HEK293 (cell line): Measurements from ENCODE around the gene C19orf18.

Source experiments
- GFI1B ChIP-seq: fragments of 450-650 bp; formaldehyde crosslinking; IDR thresholded peaks from 2 replicates; pipeline ENCODE4 v1.5.1; 2016; ENCODE audit warnings: missing biosample characterization, missing genetic modification characterization
- KLF9 ChIP-seq: fragments of 450-650 bp; formaldehyde crosslinking; IDR thresholded peaks from 2 replicates; pipeline ENCODE4 v1.5.1; 2016; ENCODE audit warnings: missing biosample characterization, missing genetic modification characterization, low read depth
- RBAK ChIP-seq: fragments of 450-650 bp; formaldehyde crosslinking; IDR thresholded peaks from 2 replicates; pipeline ENCODE4 v1.5.1; 2016; ENCODE audit warnings: missing biosample characterization, missing genetic modification characterization
- SCRT1 ChIP-seq: fragments of 450-650 bp; formaldehyde crosslinking; IDR thresholded peaks from 2 replicates; pipeline ENCODE4 v1.5.1; 2016; ENCODE audit warnings: missing biosample characterization, missing genetic modification characterization, borderline replicate concordance
- SP7 ChIP-seq: fragments of 450-650 bp; formaldehyde crosslinking; IDR thresholded peaks from 2 replicates; pipeline ENCODE4 v1.5.1; 2016; ENCODE audit warnings: missing biosample characterization, missing genetic modification characterization
- WT1 ChIP-seq: fragments of 450-650 bp; formaldehyde crosslinking; IDR thresholded peaks from 2 replicates; pipeline ENCODE4 v1.5.1; 2016; ENCODE audit warnings: missing biosample characterization, missing genetic modification characterization
- ZIC2 ChIP-seq: fragments of 450-650 bp; formaldehyde crosslinking; IDR thresholded peaks from 2 replicates; pipeline ENCODE4 v1.5.1; 2016; ENCODE audit warnings: missing biosample characterization, missing genetic modification characterization
- ZNF157 ChIP-seq: fragments of 450-650 bp; formaldehyde crosslinking; IDR thresholded peaks from 2 replicates; pipeline ENCODE4 v1.5.1; 2016; ENCODE audit warnings: missing biosample characterization, missing genetic modification characterization
- ZNF184 ChIP-seq: fragments of 450-650 bp; IDR thresholded peaks from 2 replicates; pipeline ENCODE4 v1.5.1; 2018; ENCODE audit warnings: missing biosample characterization, mild to moderate bottlenecking, missing genetic modification characterization
- ZNF23 ChIP-seq: fragments of 450-650 bp; formaldehyde crosslinking; IDR thresholded peaks from 2 replicates; pipeline ENCODE4 v1.5.1; 2016; ENCODE audit warnings: missing biosample characterization, missing genetic modification characterization, borderline replicate concordance
- ZNF248 ChIP-seq: fragments of 450-650 bp; formaldehyde crosslinking; IDR thresholded peaks from 2 replicates; pipeline ENCODE4 v1.5.1; 2017; ENCODE audit warnings: missing biosample characterization, missing genetic modification characterization
- ZNF292 ChIP-seq: fragments of 450-650 bp; formaldehyde crosslinking; IDR thresholded peaks from 2 replicates; pipeline ENCODE4 v1.5.1; 2016; ENCODE audit warnings: low read depth, missing biosample characterization, missing genetic modification characterization, borderline replicate concordance
- ZNF311 ChIP-seq: fragments of 450-650 bp; formaldehyde crosslinking; IDR thresholded peaks from 2 replicates; pipeline ENCODE4 v1.5.1; 2017; ENCODE audit warnings: missing biosample characterization, missing genetic modification characterization, borderline replicate concordance
- ZNF354C ChIP-seq: fragments of 450-650 bp; formaldehyde crosslinking; IDR thresholded peaks from 2 replicates; pipeline ENCODE4 v1.5.1; 2016; ENCODE audit warnings: missing biosample characterization, missing genetic modification characterization, low read depth, borderline replicate concordance
- ZNF610 ChIP-seq: fragments of 450-650 bp; formaldehyde crosslinking; IDR thresholded peaks from 2 replicates; pipeline ENCODE4 v1.5.1; 2016; ENCODE audit warnings: missing biosample characterization, missing genetic modification characterization, borderline replicate concordance
- ZNF777 ChIP-seq: fragments of 450-650 bp; formaldehyde crosslinking; IDR thresholded peaks from 2 replicates; pipeline ENCODE4 v1.5.1; 2017; ENCODE audit warnings: missing biosample characterization, missing genetic modification characterization, borderline replicate concordance
- ZNF791 ChIP-seq: fragments of 450-650 bp; formaldehyde crosslinking; IDR thresholded peaks from 2 replicates; pipeline ENCODE4 v1.5.1; 2016; ENCODE audit warnings: missing biosample characterization, missing genetic modification characterization
- ZXDB ChIP-seq: fragments of 450-650 bp; formaldehyde crosslinking; IDR thresholded peaks from 2 replicates; pipeline ENCODE4 v1.5.1; 2016; ENCODE audit warnings: missing biosample characterization, missing genetic modification characterization
- TF ChIP-seq, protein P1 (sequence below): fragments of 450-650 bp; formaldehyde crosslinking; IDR thresholded peaks from 2 replicates; pipeline ENCODE4 v1.5.1; 2016; ENCODE audit warnings: missing biosample characterization, missing genetic modification characterization, low read depth
- TF ChIP-seq, protein P2 (sequence below): fragments of 450-650 bp; IDR thresholded peaks from 2 replicates; pipeline ENCODE4 v1.5.1; 2018; ENCODE audit warnings: missing biosample characterization, missing genetic modification characterization
- TF ChIP-seq, protein P3 (sequence below): fragments of 450-650 bp; formaldehyde crosslinking; IDR thresholded peaks from 2 replicates; pipeline ENCODE4 v1.5.1; 2016; ENCODE audit warnings: missing biosample characterization, missing genetic modification characterization
- TF ChIP-seq, protein P4 (sequence below): fragments of 450-650 bp; formaldehyde crosslinking; IDR thresholded peaks from 2 replicates; pipeline ENCODE4 v1.5.0; 2017; ENCODE audit warnings: missing biosample characterization, missing genetic modification characterization, borderline replicate concordance
- TF ChIP-seq, protein P5 (sequence below): fragments of 450-650 bp; formaldehyde crosslinking; IDR thresholded peaks from 2 replicates; pipeline ENCODE4 v1.5.1; 2016; ENCODE audit warnings: missing biosample characterization, missing genetic modification characterization
- TF ChIP-seq, protein P6 (sequence below): fragments of 450-650 bp; formaldehyde crosslinking; IDR thresholded peaks from 2 replicates; pipeline ENCODE4 v1.5.1; 2016; ENCODE audit warnings: missing biosample characterization, missing genetic modification characterization
- TF ChIP-seq, protein P7 (sequence below): fragments of 450-650 bp; formaldehyde crosslinking; IDR thresholded peaks from 2 replicates; pipeline ENCODE4 v1.5.1; 2016; ENCODE audit warnings: missing biosample characterization, missing genetic modification characterization

Gene C19orf18

DNA sequence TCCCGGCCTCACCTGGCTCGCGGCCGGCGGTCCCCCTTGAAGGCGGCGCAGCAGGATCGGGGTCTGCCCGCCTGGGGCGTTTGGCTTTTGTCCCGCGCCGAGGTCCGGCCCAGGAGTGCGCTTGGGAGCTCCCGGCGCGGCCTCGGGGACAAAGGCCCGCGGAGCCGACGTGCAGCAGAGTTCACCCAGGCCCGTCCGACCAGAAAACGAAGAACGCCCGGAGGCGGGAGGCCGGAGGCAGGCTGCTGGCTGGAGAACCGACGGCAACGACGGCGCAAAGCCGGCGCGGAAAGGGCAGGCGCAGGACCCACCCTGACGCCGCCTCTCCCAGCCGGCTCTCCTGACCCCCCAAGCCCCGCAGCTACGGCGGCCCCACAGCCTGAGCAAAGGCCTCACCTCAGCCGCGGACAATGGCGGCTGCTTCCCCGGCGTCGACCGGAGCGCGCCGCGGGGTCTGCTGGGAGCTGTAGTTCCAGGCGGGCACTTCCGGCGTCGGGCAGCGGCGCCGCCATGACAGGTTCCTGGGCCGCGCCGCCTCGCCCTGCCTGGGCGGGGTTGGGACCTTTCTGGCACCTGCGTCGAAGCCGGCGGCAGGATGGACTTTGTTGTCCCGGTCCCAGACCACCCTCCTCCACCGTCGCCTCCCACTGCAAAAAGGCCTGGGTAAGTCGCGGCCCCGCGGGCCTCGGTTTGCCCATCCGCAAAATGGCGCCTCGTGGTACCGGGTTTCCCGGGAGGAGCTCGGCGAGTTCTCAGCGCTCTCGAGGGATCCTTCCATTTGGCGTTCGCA, 28.2 kb upstream of the C19orf18 start, which contains the start of gene ZNF606 (continued):
- TF ChIP-seq, protein P1, sequence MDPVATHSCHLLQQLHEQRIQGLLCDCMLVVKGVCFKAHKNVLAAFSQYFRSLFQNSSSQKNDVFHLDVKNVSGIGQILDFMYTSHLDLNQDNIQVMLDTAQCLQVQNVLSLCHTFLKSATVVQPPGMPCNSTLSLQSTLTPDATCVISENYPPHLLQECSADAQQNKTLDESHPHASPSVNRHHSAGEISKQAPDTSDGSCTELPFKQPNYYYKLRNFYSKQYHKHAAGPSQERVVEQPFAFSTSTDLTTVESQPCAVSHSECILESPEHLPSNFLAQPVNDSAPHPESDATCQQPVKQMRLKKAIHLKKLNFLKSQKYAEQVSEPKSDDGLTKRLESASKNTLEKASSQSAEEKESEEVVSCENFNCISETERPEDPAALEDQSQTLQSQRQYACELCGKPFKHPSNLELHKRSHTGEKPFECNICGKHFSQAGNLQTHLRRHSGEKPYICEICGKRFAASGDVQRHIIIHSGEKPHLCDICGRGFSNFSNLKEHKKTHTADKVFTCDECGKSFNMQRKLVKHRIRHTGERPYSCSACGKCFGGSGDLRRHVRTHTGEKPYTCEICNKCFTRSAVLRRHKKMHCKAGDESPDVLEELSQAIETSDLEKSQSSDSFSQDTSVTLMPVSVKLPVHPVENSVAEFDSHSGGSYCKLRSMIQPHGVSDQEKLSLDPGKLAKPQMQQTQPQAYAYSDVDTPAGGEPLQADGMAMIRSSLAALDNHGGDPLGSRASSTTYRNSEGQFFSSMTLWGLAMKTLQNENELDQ (tag by site-specific recombination) = no peak
- TF ChIP-seq, protein P2, sequence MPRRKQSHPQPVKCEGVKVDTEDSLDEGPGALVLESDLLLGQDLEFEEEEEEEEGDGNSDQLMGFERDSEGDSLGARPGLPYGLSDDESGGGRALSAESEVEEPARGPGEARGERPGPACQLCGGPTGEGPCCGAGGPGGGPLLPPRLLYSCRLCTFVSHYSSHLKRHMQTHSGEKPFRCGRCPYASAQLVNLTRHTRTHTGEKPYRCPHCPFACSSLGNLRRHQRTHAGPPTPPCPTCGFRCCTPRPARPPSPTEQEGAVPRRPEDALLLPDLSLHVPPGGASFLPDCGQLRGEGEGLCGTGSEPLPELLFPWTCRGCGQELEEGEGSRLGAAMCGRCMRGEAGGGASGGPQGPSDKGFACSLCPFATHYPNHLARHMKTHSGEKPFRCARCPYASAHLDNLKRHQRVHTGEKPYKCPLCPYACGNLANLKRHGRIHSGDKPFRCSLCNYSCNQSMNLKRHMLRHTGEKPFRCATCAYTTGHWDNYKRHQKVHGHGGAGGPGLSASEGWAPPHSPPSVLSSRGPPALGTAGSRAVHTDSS (tag by site-specific recombination) = no peak
- TF ChIP-seq, protein P3, sequence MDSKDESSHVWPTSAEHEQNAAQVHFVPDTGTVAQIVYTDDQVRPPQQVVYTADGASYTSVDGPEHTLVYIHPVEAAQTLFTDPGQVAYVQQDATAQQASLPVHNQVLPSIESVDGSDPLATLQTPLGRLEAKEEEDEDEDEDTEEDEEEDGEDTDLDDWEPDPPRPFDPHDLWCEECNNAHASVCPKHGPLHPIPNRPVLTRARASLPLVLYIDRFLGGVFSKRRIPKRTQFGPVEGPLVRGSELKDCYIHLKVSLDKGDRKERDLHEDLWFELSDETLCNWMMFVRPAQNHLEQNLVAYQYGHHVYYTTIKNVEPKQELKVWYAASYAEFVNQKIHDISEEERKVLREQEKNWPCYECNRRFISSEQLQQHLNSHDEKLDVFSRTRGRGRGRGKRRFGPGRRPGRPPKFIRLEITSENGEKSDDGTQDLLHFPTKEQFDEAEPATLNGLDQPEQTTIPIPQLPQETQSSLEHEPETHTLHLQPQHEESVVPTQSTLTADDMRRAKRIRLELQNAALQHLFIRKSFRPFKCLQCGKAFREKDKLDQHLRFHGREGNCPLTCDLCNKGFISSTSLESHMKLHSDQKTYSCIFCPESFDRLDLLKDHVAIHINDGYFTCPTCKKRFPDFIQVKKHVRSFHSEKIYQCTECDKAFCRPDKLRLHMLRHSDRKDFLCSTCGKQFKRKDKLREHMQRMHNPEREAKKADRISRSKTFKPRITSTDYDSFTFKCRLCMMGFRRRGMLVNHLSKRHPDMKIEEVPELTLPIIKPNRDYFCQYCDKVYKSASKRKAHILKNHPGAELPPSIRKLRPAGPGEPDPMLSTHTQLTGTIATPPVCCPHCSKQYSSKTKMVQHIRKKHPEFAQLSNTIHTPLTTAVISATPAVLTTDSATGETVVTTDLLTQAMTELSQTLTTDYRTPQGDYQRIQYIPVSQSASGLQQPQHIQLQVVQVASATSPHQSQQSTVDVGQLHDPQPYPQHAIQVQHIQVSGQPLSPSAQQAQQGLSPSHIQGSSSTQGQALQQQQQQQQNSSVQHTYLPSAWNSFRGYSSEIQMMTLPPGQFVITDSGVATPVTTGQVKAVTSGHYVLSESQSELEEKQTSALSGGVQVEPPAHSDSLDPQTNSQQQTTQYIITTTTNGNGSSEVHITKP (tag by site-specific recombination) = no peak
- no peak for TF ChIP-seq ZNF292 (tag by site-specific recombination)
- peak; percentile 52 for TF ChIP-seq SP7 (tag by site-specific recombination)
- TF ChIP-seq, protein P4, sequence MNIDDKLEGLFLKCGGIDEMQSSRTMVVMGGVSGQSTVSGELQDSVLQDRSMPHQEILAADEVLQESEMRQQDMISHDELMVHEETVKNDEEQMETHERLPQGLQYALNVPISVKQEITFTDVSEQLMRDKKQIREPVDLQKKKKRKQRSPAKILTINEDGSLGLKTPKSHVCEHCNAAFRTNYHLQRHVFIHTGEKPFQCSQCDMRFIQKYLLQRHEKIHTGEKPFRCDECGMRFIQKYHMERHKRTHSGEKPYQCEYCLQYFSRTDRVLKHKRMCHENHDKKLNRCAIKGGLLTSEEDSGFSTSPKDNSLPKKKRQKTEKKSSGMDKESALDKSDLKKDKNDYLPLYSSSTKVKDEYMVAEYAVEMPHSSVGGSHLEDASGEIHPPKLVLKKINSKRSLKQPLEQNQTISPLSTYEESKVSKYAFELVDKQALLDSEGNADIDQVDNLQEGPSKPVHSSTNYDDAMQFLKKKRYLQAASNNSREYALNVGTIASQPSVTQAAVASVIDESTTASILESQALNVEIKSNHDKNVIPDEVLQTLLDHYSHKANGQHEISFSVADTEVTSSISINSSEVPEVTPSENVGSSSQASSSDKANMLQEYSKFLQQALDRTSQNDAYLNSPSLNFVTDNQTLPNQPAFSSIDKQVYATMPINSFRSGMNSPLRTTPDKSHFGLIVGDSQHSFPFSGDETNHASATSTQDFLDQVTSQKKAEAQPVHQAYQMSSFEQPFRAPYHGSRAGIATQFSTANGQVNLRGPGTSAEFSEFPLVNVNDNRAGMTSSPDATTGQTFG (tag by site-specific recombination) = no peak
- no peak for TF ChIP-seq ZNF311
- no peak for TF ChIP-seq ZNF157 (tag by site-specific recombination)
- TF ChIP-seq ZIC2 (tag by site-specific recombination) = no peak
- peak; percentile 74 for TF ChIP-seq ZXDB (tag by site-specific recombination)
- TF ChIP-seq WT1 (tag by site-specific recombination) = no peak
- TF ChIP-seq, protein P5, sequence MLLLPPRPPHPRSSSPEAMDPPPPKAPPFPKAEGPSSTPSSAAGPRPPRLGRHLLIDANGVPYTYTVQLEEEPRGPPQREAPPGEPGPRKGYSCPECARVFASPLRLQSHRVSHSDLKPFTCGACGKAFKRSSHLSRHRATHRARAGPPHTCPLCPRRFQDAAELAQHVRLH (tag by site-specific recombination) = peak; percentile 74; the same call in 1 of the 2 replicates
- TF ChIP-seq ZNF184 = no peak
- TF ChIP-seq, protein P6, sequence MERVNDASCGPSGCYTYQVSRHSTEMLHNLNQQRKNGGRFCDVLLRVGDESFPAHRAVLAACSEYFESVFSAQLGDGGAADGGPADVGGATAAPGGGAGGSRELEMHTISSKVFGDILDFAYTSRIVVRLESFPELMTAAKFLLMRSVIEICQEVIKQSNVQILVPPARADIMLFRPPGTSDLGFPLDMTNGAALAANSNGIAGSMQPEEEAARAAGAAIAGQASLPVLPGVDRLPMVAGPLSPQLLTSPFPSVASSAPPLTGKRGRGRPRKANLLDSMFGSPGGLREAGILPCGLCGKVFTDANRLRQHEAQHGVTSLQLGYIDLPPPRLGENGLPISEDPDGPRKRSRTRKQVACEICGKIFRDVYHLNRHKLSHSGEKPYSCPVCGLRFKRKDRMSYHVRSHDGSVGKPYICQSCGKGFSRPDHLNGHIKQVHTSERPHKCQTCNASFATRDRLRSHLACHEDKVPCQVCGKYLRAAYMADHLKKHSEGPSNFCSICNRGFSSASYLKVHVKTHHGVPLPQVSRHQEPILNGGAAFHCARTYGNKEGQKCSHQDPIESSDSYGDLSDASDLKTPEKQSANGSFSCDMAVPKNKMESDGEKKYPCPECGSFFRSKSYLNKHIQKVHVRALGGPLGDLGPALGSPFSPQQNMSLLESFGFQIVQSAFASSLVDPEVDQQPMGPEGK (tag by site-specific recombination) = peak; percentile 72
- TF ChIP-seq SCRT1 (tag by site-specific recombination) = no peak
- TF ChIP-seq GFI1B = no peak
- TF ChIP-seq, protein P7, sequence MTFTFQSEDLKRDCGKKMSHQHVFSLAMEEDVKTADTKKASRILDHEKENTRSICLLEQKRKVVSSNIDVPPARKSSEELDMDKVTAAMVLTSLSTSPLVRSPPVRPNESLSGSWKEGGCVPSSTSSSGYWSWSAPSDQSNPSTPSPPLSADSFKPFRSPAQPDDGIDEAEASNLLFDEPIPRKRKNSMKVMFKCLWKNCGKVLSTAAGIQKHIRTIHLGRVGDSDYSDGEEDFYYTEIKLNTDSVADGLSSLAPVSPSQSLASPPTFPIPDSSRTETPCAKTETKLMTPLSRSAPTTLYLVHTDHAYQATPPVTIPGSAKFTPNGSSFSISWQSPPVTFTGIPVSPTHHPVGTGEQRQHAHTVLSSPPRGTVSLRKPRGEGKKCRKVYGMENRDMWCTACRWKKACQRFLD (tag by site-specific recombination) = no peak
- TF ChIP-seq ZNF23 (tag by site-specific recombination) = no peak
- peak; percentile 79 for TF ChIP-seq ZNF777 (tag by site-specific recombination)
- TF ChIP-seq ZNF791 (tag by site-specific recombination) = no peak
- TF ChIP-seq KLF9 (tag by site-specific recombination) = peak; percentile 70; the same call in 1 of the 2 replicates
- TF ChIP-seq ZNF248 (tag by site-specific recombination) = no peak
- no peak for TF ChIP-seq RBAK (tag by site-specific recombination)
- TF ChIP-seq ZNF354C = no peak
- TF ChIP-seq ZNF610 (tag by site-specific recombination) = peak; percentile 60; the same call in 1 of the 2 replicates
